GM11168 (cell line): ENCODE results near the gene ARSB.

Experiments
- in situ Hi-C: fragments of 300-500 bp; cut with MboI; formaldehyde crosslinking; loops from one replicate; pipeline ENCODE4 v1.12.0; 2022; ENCODE audit warnings: low sequenced_read_pairs; ENCODE audit not compliant: unreplicated experiment

ARSB gene

GRCh38 chr5:78813906-78814530 lies 171.1 kb downstream of the ARSB start:
- in situ Hi-C loops: no loop called here

GRCh38 chr5:78813286-78813685 lies 171.8 kb downstream of the ARSB start:
- in situ Hi-C loops: no loop called here

GRCh38 chr5:78811866-78812265 lies 173.2 kb downstream of the ARSB start:
- in situ Hi-C loops: no loop called here

- in situ Hi-C loops: no loop called here
Observed at GRCh38 chr5:78811121-78811817, 173.8 kb downstream of the ARSB start.

GRCh38 chr5:78810098-78810920 lies 174.8 kb downstream of the ARSB start:
- in situ Hi-C loops: no loop called here

GRCh38 chr5:78809444-78809843 lies 175.7 kb downstream of the ARSB start:
- in situ Hi-C loops: no loop called here

GRCh38 chr5:78808818-78809217 lies 176.3 kb downstream of the ARSB start:
- in situ Hi-C loops: no loop called here

GRCh38 chr5:78808380-78808779 lies 176.7 kb downstream of the ARSB start:
- in situ Hi-C loops: no loop called here

GRCh38 chr5:78806544-78806943 lies 178.6 kb downstream of the ARSB start:
- in situ Hi-C loops: no loop called here

GRCh38 chr5:78805474-78806124 lies 179.5 kb downstream of the ARSB start:
- in situ Hi-C loops: no loop called here

- in situ Hi-C loops: no loop called here
Observed at GRCh38 chr5:78804995-78805394, 180.1 kb downstream of the ARSB start.

- in situ Hi-C loops: no loop called here
Observed at GRCh38 chr5:78803941-78804340, 181.2 kb downstream of the ARSB start.

GRCh38 chr5:78803353-78803752 lies 181.8 kb downstream of the ARSB start:
- in situ Hi-C loops: no loop called here

GRCh38 chr5:78801413-78801812 lies 183.7 kb downstream of the ARSB start:
- in situ Hi-C loops: no loop called here

GRCh38 chr5:78799266-78800017 lies 185.7 kb downstream of the ARSB start:
- in situ Hi-C loops: no loop called here

- in situ Hi-C loops: no loop called here
Observed at GRCh38 chr5:78798673-78799029, 186.5 kb downstream of the ARSB start.

GRCh38 chr5:78797936-78798672 lies 187.0 kb downstream of the ARSB start:
- in situ Hi-C loops: no loop called here

GRCh38 chr5:78795757-78796156 lies 189.4 kb downstream of the ARSB start:
- in situ Hi-C loops: no loop called here

- in situ Hi-C loops: no loop called here
Observed at GRCh38 chr5:78794693-78795215, 190.4 kb downstream of the ARSB start.
